Liver (tissue), 9 donors: ENCODE data around the gene CDCA5. TPM values are rescaled to one million over a fixed set of nuclear protein-coding genes. Genes with fewer than 3 reads are reported as not detected.

ENCODE experiments used
- DNase-seq: peaks from one replicate; pipeline ENCODE4 v3.0.0-alpha.2; 2017; ENCODE audit warnings: low spot score
- H3K27ac ChIP-seq, 2 donors: one replicate each; pipeline ENCODE4 v1.7.0; 2013; ENCODE audit warnings: inconsistent platforms in 2 of 2, low read length in 2 of 2, control low read depth in 1 of 2, low read depth in 1 of 2, mild to moderate bottlenecking in 1 of 2
- H3K27me3 ChIP-seq, 4 donors: one replicate each; pipeline versions ENCODE4 v1.6.1 to v1.7.0; 2013; ENCODE audit warnings: low read length in 3 of 4, inconsistent platforms in 1 of 4, mild to moderate bottlenecking in 1 of 4, moderate library complexity in 1 of 4; ENCODE audit not compliant: control insufficient read depth in 4 of 4, insufficient read depth in 4 of 4
- H3K36me3 ChIP-seq, 4 donors: one replicate each; pipeline versions ENCODE4 v1.6.1 to v1.7.0; 2013; ENCODE audit warnings: low read length in 3 of 4, mild to moderate bottlenecking in 3 of 4, low read depth in 1 of 4, moderate library complexity in 1 of 4; ENCODE audit not compliant: control insufficient read depth in 4 of 4, insufficient read depth in 3 of 4
- H3K4me1 ChIP-seq, 4 donors: one replicate each; pipeline versions ENCODE4 v1.6.1 to v1.7.0; 2013; ENCODE audit warnings: low read length in 3 of 4, mild to moderate bottlenecking in 3 of 4, moderate library complexity in 1 of 4; ENCODE audit not compliant: control insufficient read depth in 4 of 4, insufficient read depth in 4 of 4
- H3K4me3 ChIP-seq, 3 donors: one replicate each; pipeline versions ENCODE4 v1.6.1 to v1.7.0; 2013; ENCODE audit warnings: low read length in 3 of 3, control low read depth in 1 of 3, low read depth in 1 of 3, mild to moderate bottlenecking in 1 of 3
- H3K9ac ChIP-seq, 2 donors: one replicate each; pipeline ENCODE4 v1.7.0; 2013; ENCODE audit warnings: low read length in 2 of 2, mild to moderate bottlenecking in 2 of 2, moderate library complexity in 2 of 2, control low read depth in 1 of 2, low read depth in 1 of 2
- H3K9me3 ChIP-seq, 4 donors: one replicate each; pipeline versions ENCODE4 v1.6.1 to v1.7.0; 2013; ENCODE audit warnings: low read length in 3 of 4; ENCODE audit not compliant: control insufficient read depth in 4 of 4
- EGR1 ChIP-seq, 2 donors: IDR thresholded peaks; 2 replicates each; pipeline ENCODE4 v1.6.1; 2016 to 2018; ENCODE audit warnings: antibody characterized with exemption in 2 of 2, low read depth in 2 of 2
- FOXA1 ChIP-seq: IDR thresholded peaks from 2 replicates; pipeline ENCODE4 v1.6.1; 2016; ENCODE audit warnings: antibody characterized with exemption
- FOXA2 ChIP-seq: IDR thresholded peaks from 2 replicates; pipeline ENCODE4 v1.6.1; 2016; ENCODE audit warnings: antibody characterized with exemption
- HNF4G ChIP-seq: IDR thresholded peaks from 2 replicates; pipeline ENCODE4 v1.6.1; 2016; ENCODE audit warnings: antibody characterized with exemption
- NR2F2 ChIP-seq: IDR thresholded peaks from 2 replicates; pipeline ENCODE4 v1.6.1; 2016; ENCODE audit warnings: antibody characterized with exemption
- RXRA ChIP-seq, 2 donors: IDR thresholded peaks; 2 replicates each; pipeline ENCODE4 v1.6.1; 2017 to 2018; ENCODE audit warnings: antibody characterized with exemption in 2 of 2, mild to moderate bottlenecking in 1 of 2
- TAF1 ChIP-seq: conservative IDR thresholded peaks from 2 replicates; pipeline ENCODE4 v1.6.1; 2016; ENCODE audit warnings: antibody characterized with exemption, mild to moderate bottlenecking
- YY1 ChIP-seq: IDR thresholded peaks from 2 replicates; pipeline ENCODE4 v1.6.1; 2016; ENCODE audit warnings: antibody characterized with exemption, mild to moderate bottlenecking
- ZBTB33 ChIP-seq: IDR thresholded peaks from 2 replicates; pipeline ENCODE4 v1.6.1; 2016; ENCODE audit warnings: antibody characterized with exemption
- WGBS: extraction: QIAGEN DNeasy Blood & Tissue Kit; methylation state at CpG from one replicate; pipeline ENCODE4 v1.1.7; 2013; 5-methylcytosine and 5-hydroxymethylcytosine counted together
- polyA plus RNA-seq, 2 donors: library from polyadenylated mRNA; stranded (reverse) in 1 of 2; unstranded in 1 of 2; fragments of 200-250 nt in 1 of 2; fragments of >200 nt in 1 of 2; fragmentation: Nextera tagmentation in 1 of 2; extraction: Ambion mirVana in 1 of 2; gene quantifications; one replicate each; pipeline versions ENCODE4 v1.2.1 to v1.2.3, GENCODE V29; 2013 to 2015
- total RNA-seq, 2 donors: library from RNA; depleted of rRNA; stranded (reverse); fragments of >200 nt; gene quantifications; one replicate each; pipeline ENCODE4 v1.2.3, GENCODE V29; 2014
- TF ChIP-seq, protein P1 (sequence below): IDR thresholded peaks from 2 replicates; pipeline ENCODE4 v1.6.1; 2016; ENCODE audit warnings: antibody characterized with exemption
- TF ChIP-seq, protein P2 (sequence below): IDR thresholded peaks from 2 replicates; pipeline ENCODE4 v1.6.1; 2016; ENCODE audit warnings: antibody characterized with exemption
- TF ChIP-seq, protein P3 (sequence below): fragments of 150-350 bp; IDR thresholded peaks from 2 replicates; pipeline ENCODE4 v1.5.1; 2017; ENCODE audit warnings: improper control_type of control experiment, low read depth, low read length; ENCODE audit not compliant: missing input control
- TF ChIP-seq, protein P4 (sequence below): IDR thresholded peaks from 2 replicates; pipeline ENCODE4 v1.6.1; 2016; ENCODE audit warnings: antibody characterized with exemption, mild to moderate bottlenecking
- donor health status: healthy.
- donor health status: healthy.
- donor health status: healthy.
- donor health status: healthy.
- donor health status: healthy.

Gene CDCA5
- total and polyA plus RNA-seq, 4 donors, result 0.17 to 12.0 (median 1.7) TPM

DNA sequence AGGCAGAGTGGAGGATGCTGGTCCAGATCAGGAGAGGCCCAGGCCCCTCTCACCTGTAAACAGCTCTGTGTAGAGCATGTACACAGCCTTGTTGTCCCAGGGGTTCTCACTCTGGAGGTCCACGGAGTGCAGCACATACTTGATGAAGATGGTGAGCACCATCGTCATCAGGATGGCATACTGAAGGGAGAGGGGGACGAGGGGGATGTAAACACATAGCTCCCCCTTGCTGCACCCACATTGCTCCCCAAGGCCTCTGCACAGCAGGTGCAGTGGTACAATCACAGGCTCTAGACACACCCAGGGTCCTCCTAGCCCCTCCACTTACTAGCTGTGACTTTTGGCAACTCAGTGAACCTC lies 47.6 kb upstream of the CDCA5 start:
- TF ChIP-seq, protein P1, sequence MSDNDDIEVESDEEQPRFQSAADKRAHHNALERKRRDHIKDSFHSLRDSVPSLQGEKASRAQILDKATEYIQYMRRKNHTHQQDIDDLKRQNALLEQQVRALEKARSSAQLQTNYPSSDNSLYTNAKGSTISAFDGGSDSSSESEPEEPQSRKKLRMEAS, result no peak
- no peak for TF ChIP-seq ZBTB33
- no peak for TF ChIP-seq EGR1 (IDR thresholded peaks at IDR 0.05; ENCODE audit: low read depth in 2 of 2)
- TF ChIP-seq, protein P2, sequence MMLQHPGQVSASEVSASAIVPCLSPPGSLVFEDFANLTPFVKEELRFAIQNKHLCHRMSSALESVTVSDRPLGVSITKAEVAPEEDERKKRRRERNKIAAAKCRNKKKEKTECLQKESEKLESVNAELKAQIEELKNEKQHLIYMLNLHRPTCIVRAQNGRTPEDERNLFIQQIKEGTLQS, result no peak
- no peak for TF ChIP-seq TAF1
- no peak for TF ChIP-seq FOXA1
- no peak for TF ChIP-seq HNF4G
- Histone ChIP-seq H3K9me3 (no peaks in the 10 kb centered on the region), H3K27me3 (no peaks in the 10 kb centered on the region), H3K36me3 (peaks cover 43 to 65% (median 50%) of the 10 kb centered on the region in 4 donors), H3K27ac (no peak overlapping the region), H3K9ac (no peak overlapping the region), H3K4me3 (no peak overlapping the region), H3K4me1 (peaks cover 0 to 45% (median 30%) of the 10 kb centered on the region in 4 donors)
- no peak for DNase-seq
- WGBS, result 83% methylated on average over 3 of the region's 3 CpGs

DNA sequence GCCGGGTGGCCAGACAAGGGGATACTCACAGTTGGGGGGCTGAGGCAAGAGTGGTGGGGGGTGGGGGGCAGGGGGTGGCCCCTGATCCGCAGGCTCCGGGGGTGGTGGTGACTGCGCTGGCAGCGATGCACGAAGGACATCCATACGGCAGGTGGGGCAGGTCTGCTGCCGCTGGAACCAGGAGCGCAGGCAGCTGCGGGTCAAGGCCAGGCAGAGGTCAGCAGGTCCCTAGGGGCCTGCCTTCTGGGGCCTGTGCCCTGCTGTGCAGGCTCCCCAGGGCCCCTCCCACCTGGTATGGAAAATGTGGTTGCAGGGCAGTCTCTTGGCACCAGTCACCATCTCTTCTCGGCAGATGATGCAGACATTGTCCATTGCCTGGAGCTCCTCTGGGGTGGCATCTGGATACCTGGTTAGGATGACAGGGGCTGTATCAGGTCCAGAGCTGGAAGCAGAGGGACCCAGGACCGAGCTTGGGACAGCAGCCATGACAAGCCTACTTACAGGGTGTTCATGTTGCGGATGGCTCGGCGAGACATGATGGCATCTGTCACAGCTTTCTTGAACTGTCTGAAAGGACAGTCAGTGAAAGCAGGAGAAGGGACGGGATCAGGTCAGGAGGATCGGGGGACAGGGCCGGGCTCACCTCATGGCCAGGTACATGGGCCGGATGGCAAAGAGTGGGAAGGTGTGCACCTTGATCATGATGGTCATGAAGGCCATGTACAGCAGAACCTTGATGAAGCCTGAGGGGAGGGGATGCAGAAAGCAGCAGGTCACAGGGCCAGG lies 47.0 kb upstream of the CDCA5 start:
- no peaks in the 10 kb centered on the region for H3K27me3 ChIP-seq
- H3K27ac ChIP-seq, result no peak overlapping the region
- H3K9ac ChIP-seq, result no peak overlapping the region
- peaks cover 43 to 71% (median 53%) of the 10 kb centered on the region in 4 donors for H3K36me3 ChIP-seq
- peaks cover 0 to 39% (median 28%) of the 10 kb centered on the region in 4 donors for H3K4me1 ChIP-seq
- WGBS, result 80% methylated on average over 19 of the region's 19 CpGs
- TF ChIP-seq FOXA1 (no peak), FOXA2 (no peak), EGR1 (IDR thresholded peaks at IDR 0.05; ENCODE audit: low read depth in 2 of 2) (no peak)
- H3K4me3 ChIP-seq, result no peak overlapping the region
- DNase-seq, result no peak
- H3K9me3 ChIP-seq, result no peaks in the 10 kb centered on the region

- Histone ChIP-seq H3K9ac (no peak overlapping the region), H3K9me3 (no peaks in the 10 kb centered on the region), H3K36me3 (peaks cover 43 to 78% (median 57%) of the 10 kb centered on the region in 4 donors), H3K4me3 (no peak overlapping the region), H3K27me3 (no peaks in the 10 kb centered on the region), H3K27ac (no peak overlapping the region), H3K4me1 (peaks cover 0 to 33% (median 23%) of the 10 kb centered on the region in 4 donors)
- no peak for DNase-seq
- 91% methylated on average over 13 of the region's 13 CpGs for WGBS
- TF ChIP-seq, protein P2, result no peak
- TF ChIP-seq, protein P3, sequence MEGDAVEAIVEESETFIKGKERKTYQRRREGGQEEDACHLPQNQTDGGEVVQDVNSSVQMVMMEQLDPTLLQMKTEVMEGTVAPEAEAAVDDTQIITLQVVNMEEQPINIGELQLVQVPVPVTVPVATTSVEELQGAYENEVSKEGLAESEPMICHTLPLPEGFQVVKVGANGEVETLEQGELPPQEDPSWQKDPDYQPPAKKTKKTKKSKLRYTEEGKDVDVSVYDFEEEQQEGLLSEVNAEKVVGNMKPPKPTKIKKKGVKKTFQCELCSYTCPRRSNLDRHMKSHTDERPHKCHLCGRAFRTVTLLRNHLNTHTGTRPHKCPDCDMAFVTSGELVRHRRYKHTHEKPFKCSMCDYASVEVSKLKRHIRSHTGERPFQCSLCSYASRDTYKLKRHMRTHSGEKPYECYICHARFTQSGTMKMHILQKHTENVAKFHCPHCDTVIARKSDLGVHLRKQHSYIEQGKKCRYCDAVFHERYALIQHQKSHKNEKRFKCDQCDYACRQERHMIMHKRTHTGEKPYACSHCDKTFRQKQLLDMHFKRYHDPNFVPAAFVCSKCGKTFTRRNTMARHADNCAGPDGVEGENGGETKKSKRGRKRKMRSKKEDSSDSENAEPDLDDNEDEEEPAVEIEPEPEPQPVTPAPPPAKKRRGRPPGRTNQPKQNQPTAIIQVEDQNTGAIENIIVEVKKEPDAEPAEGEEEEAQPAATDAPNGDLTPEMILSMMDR, result no peak
- no peak for TF ChIP-seq FOXA1
- TF ChIP-seq YY1, result no peak
- TF ChIP-seq, protein P1, result no peak
- TF ChIP-seq, protein P4, sequence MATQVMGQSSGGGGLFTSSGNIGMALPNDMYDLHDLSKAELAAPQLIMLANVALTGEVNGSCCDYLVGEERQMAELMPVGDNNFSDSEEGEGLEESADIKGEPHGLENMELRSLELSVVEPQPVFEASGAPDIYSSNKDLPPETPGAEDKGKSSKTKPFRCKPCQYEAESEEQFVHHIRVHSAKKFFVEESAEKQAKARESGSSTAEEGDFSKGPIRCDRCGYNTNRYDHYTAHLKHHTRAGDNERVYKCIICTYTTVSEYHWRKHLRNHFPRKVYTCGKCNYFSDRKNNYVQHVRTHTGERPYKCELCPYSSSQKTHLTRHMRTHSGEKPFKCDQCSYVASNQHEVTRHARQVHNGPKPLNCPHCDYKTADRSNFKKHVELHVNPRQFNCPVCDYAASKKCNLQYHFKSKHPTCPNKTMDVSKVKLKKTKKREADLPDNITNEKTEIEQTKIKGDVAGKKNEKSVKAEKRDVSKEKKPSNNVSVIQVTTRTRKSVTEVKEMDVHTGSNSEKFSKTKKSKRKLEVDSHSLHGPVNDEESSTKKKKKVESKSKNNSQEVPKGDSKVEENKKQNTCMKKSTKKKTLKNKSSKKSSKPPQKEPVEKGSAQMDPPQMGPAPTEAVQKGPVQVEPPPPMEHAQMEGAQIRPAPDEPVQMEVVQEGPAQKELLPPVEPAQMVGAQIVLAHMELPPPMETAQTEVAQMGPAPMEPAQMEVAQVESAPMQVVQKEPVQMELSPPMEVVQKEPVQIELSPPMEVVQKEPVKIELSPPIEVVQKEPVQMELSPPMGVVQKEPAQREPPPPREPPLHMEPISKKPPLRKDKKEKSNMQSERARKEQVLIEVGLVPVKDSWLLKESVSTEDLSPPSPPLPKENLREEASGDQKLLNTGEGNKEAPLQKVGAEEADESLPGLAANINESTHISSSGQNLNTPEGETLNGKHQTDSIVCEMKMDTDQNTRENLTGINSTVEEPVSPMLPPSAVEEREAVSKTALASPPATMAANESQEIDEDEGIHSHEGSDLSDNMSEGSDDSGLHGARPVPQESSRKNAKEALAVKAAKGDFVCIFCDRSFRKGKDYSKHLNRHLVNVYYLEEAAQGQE, result no peak
- no peak for TF ChIP-seq RXRA (IDR thresholded peaks at IDR 0.05)
- no peak for TF ChIP-seq HNF4G
- no peak for TF ChIP-seq NR2F2
These were observed 46.0 kb upstream of the CDCA5 start for GRCh38 chr11:65129649-65130441.
